Stimulated activated CD8-positive, alpha-beta memory T cell treated with anti-CD3 and anti-CD28 coated beads, Interleukin-7, amount 100 ng/mL, for 24 hours (primary cell): Measurements from ENCODE around the gene MC3R.
"Not testable (repeated sequence)": the region's sequence is repeated elsewhere in the genome, so short reads cannot be mapped to it uniquely, and the experiment has no call there.

Experiments used
- DNase-seq: peaks from one replicate; pipeline ENCODE4 v3.0.0-alpha.2; 2020; ENCODE audit warnings: low read depth

The MC3R gene

GRCh38 chr20:56247954-56248782 is at the start of gene MC3R:
Gene MC3R (plus strand): TSS chr20:56248732. CDS start chr20:56248844, 112 bp downstream.
- DNase-seq, result peak; percentile 16

GRCh38 chr20:56200456-56200855 is 48.1 kb upstream of the MC3R start:
- DNase-seq, result no peak

GRCh38 chr20:56202493-56203077 is 45.9 kb upstream of the MC3R start:
- no peak for DNase-seq

GRCh38 chr20:56204206-56204605 is 44.3 kb upstream of the MC3R start:
- DNase-seq, result no peak

- DNase-seq, result no peak
These were observed 43.2 kb upstream of the MC3R start for GRCh38 chr20:56205346-56205745.

- DNase-seq, result no peak
These were observed 40.9 kb upstream of the MC3R start for GRCh38 chr20:56207656-56208055.

- no peak for DNase-seq
These were observed 40.4 kb upstream of the MC3R start for GRCh38 chr20:56208121-56208520.

- no peak for DNase-seq
These were observed 37.5 kb upstream of the MC3R start for GRCh38 chr20:56211051-56211450.

- no peak for DNase-seq
These were observed 36.4 kb upstream of the MC3R start for GRCh38 chr20:56212091-56212490.

GRCh38 chr20:56213321-56213720 is 35.2 kb upstream of the MC3R start:
- no peak for DNase-seq

GRCh38 chr20:56215115-56215514 is 33.4 kb upstream of the MC3R start:
- no peak for DNase-seq

- DNase-seq, result no peak
These were observed 30.7 kb upstream of the MC3R start for GRCh38 chr20:56217829-56218228.

GRCh38 chr20:56221186-56221585 is 27.3 kb upstream of the MC3R start:
- DNase-seq, result not testable (repeated sequence)

- DNase-seq, result no peak
These were observed 26.3 kb upstream of the MC3R start for GRCh38 chr20:56222201-56222600.

GRCh38 chr20:56222945-56223344 is 25.6 kb upstream of the MC3R start:
- DNase-seq, result no peak

- no peak for DNase-seq
These were observed 25.2 kb upstream of the MC3R start for GRCh38 chr20:56223352-56223751.

GRCh38 chr20:56228021-56228420 is 20.5 kb upstream of the MC3R start:
- no peak for DNase-seq

GRCh38 chr20:56229812-56230211 is 18.7 kb upstream of the MC3R start:
- DNase-seq, result no peak

GRCh38 chr20:56234110-56234509 is 14.4 kb upstream of the MC3R start:
- no peak for DNase-seq

- DNase-seq, result no peak
These were observed 11.2 kb upstream of the MC3R start for GRCh38 chr20:56237335-56237734.

GRCh38 chr20:56244259-56244658 is 4.3 kb upstream of the MC3R start:
- no peak for DNase-seq

- no peak for DNase-seq
These were observed 2.8 kb upstream of the MC3R start for GRCh38 chr20:56245761-56246160.

GRCh38 chr20:56249244-56249955 is 868 bp downstream of the MC3R start:
- DNase-seq, result no peak
